ENCODE measurements around the gene SPC25. TPM values are rescaled to one million over a fixed set of nuclear protein-coding genes. Genes with fewer than 3 reads are reported as not detected.

The SPC25 gene
- total RNA-seq, 1 donor from 2014 or later: not detected

GRCh38 chr2:168830958-168831357, 59.3 kb downstream of the SPC25 start:
- no peak overlapping the region for H3K27ac ChIP-seq
- no peak overlapping the region for H3K4me3 ChIP-seq
- DNase-seq (ENCODE audit: low spot score in 2 of 2): no peak
- no peaks in the 10 kb centered on the region for H3K27me3 ChIP-seq
- H3K4me1 ChIP-seq: no peaks in the 10 kb centered on the region
- H3K36me3 ChIP-seq: no peaks in the 10 kb centered on the region
- H3K9me3 ChIP-seq: peaks cover 0 to 3% of the 10 kb centered on the region in 2 donors
- intact Hi-C loops (cut with DNase I): no loop called here
- no peak for TF ChIP-seq CTCF (IDR thresholded peaks at IDR 0.05)

DNA sequence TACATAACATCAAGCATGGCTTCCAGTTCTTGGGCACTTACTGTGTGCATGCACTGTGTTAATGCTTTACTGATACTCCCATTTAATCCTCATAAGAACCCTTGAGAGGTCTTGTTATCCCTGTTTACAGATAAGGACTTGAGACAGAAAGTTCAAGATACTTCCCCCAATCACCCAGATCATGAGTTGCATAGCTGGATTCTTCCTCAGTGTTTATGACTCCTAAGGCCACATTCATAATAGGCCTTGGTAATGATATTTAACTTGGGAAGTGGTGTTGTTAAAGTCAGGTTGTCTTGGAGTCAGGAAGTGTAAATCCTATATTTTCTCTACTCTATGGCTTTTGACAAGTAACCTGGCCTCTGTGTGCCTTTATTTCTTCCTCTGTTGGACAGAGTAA, 65.1 kb downstream of the SPC25 start:
- Histone ChIP-seq H3K27ac (no peak overlapping the region), H3K36me3 (no peaks in the 10 kb centered on the region), H3K27me3 (no peaks in the 10 kb centered on the region), H3K4me3 (no peak overlapping the region), H3K9me3 (no peaks in the 10 kb centered on the region), H3K4me1 (no peaks in the 10 kb centered on the region)
- no peak for TF ChIP-seq CTCF (IDR thresholded peaks at IDR 0.05)
- intact Hi-C loops (cut with DNase I): no loop called here
- DNase-seq (ENCODE audit: low spot score in 2 of 2): no peak

- Histone ChIP-seq H3K4me1 (no peaks in the 10 kb centered on the region), H3K27me3 (no peaks in the 10 kb centered on the region), H3K4me3 (no peak overlapping the region), H3K9me3 (no peaks in the 10 kb centered on the region), H3K27ac (no peak overlapping the region), H3K36me3 (no peaks in the 10 kb centered on the region)
- TF ChIP-seq CTCF (IDR thresholded peaks at IDR 0.05): no peak
- intact Hi-C loops (cut with DNase I): no loop called here
- DNase-seq (ENCODE audit: low spot score in 2 of 2): no peak
Observed at GRCh38 chr2:168821992-168822391, 68.2 kb downstream of the SPC25 start.

DNA sequence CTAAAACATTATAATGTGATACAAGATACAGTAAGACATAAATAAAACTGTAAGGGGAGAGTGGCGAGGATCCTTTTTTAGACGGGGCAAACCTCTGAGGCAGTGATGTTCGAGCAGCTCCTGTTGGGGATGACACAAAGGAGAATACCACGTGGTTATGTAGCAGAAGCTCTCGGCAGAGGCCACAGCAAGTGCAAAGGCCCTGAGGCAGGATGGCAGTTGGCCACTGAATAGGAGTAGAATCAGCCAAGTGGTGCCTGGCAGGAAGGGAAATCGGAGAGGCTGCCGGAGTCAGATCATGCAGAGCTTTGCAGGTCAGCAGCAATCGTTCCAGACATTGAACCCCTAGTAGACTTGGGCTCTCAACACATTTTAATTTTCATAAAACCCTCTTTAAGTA, 68.7 kb downstream of the SPC25 start:
- DNase-seq (ENCODE audit: low spot score in 2 of 2): no peak
- no peaks in the 10 kb centered on the region for H3K36me3 ChIP-seq
- no peak overlapping the region for H3K27ac ChIP-seq
- H3K4me3 ChIP-seq: no peak overlapping the region
- intact Hi-C loops (cut with DNase I): no loop called here
- no peaks in the 10 kb centered on the region for H3K9me3 ChIP-seq
- no peak for TF ChIP-seq CTCF (IDR thresholded peaks at IDR 0.05)
- no peaks in the 10 kb centered on the region for H3K27me3 ChIP-seq
- H3K4me1 ChIP-seq: no peaks in the 10 kb centered on the region

Other genes with a start within 250 kb of the SPC25 start
- 7.8 TPM for gene NOSTRIN, start 87.8 kb downstream of the SPC25 start, total RNA-seq
- gene G6PC2, start 10.9 kb upstream of the SPC25 start, total RNA-seq: not detected
- gene ABCB11, start 140.9 kb upstream of the SPC25 start, total RNA-seq: not detected
- gene DHRS9, start 179.1 kb upstream of the SPC25 start, total RNA-seq: not detected